Measurements from ENCODE around the gene RNF225. TPM values are rescaled to one million over a fixed set of nuclear protein-coding genes. Genes with fewer than 3 reads are reported as not detected.

RNF225 gene
- total and polyA plus RNA-seq, 2 donors (not counting 3 experiments of a cell fraction or from before 2014, with no cell fraction given) = 0.58 TPM; not detected in 1

DNA sequence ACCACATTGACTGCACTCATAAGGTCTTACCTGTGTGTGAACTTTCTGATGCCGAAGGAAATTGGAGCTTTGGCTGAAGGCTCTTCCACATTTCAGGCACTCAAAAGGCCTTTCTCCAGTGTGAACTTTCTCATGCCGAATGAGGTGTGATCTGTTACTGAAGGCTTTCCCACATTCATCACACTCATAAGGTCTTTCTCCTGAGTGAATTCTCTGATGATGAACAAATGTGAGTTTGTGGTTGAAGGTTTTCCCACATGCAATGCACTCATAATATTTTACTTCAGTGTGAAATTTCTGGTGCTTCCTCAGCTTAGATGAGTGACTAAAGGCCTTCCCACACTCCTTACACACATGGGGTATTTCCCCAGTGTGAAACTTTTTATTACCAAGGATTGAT, 38.8 kb downstream of the RNF225 start:
- CTCF ChIA-PET = no interaction called here
- H3K27me3 ChIP-seq (ENCODE audit: control insufficient read depth in 2 of 2, insufficient read depth in 2 of 2, low read length in 2 of 2) = no peaks in the 10 kb centered on the region

DNA sequence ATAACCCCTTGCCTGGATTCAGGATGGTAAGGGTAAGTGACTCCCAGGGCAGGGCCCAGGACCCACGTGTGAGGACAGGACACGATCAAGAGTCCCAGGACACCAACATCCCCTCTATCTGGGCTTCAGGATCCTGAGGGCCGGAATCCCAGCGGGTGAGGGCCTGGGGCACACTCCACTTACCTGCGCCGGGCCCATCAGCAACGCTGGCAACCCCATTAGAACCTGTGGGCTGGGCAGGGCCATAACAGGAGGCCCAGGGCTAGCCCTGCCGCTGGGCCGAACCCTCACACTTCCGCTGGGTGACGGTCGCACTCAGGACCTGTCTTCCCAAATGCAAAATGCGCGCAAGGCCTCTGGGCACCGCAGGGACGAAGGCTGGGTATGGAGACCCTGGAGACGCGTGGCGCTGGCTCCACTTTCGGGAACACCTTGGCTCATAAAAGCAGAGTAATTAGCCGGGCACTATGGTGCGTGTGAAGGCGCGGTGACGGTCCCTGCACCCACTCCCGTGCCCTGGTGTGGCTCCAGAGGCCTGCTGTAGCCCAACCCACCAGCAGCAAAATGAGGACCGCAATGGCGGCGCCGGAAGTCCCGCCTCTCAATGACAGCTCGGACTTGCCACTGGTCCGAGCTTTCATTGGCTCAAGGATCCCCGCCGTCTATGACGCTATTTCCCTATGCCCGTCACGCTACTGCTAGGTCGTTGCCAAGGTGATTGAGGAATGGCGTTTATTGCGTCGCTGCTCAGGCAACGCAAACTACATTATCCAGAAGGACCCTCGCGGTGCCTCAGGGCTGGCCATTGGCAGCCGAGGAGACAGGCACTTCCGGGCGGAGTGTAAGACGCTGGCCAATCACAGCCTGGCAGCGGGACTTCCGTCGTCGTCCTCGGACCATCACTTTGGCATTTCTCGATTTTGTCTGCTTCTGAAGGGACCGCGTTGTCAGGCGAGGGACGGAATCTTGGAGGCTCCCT, 44.4 kb downstream of the RNF225 start, which contains the start of gene ZNF132:
Gene ZNF132, minus strand, starts transcription at position 578 of the 979 bp plus-strand sequence. Its CDS starts 332 bp downstream, at position 246.
- TF ChIP-seq JUN (IDR thresholded peaks at IDR 0.05; ENCODE audit: borderline replicate concordance, insufficient read depth, insufficient read length, low read depth) (no peak), POLR2A (IDR thresholded peaks at IDR 0.05; ENCODE audit: low read depth, low read length) (peak; percentile 67), MAX (IDR thresholded peaks at IDR 0.05; ENCODE audit: insufficient read depth, insufficient read length) (peak; percentile 41), GATA2 (IDR thresholded peaks at IDR 0.05; ENCODE audit: insufficient read depth, insufficient read length, low read depth, low read length) (no peak), FOS (IDR thresholded peaks at IDR 0.05; ENCODE audit: borderline replicate concordance, insufficient read depth, low read length) (no peak), EZH2 (IDR thresholded peaks at IDR 0.05; ENCODE audit: borderline replicate concordance, low read depth, low read length, severe bottlenecking) (no peak), POLR2AphosphoS5 (IDR thresholded peaks at IDR 0.05; ENCODE audit: insufficient read depth, low read depth, low read length) (peak; percentile 73), CTCF (IDR thresholded peaks at IDR 0.05; ENCODE audit: extremely low read depth in 1 of 2, insufficient read depth in 1 of 2, low read depth in 1 of 2, low read length in 2 of 2) (no peak), MYC (IDR thresholded peaks at IDR 0.05; ENCODE audit: low read depth, low read length) (no peak)
- Histone ChIP-seq H3K79me2 (ENCODE audit: control insufficient read depth, insufficient read depth, low read length) (no peaks in the 10 kb centered on the region), H3K36me3 (ENCODE audit: control insufficient read depth in 2 of 2, extremely low read depth in 1 of 2, insufficient read depth in 2 of 2, low read length in 2 of 2) (peaks cover 5% of the 10 kb centered on the region in 2 experiments), H2AFZ (ENCODE audit: low read depth, low read length) (peak within 1 kb of the TSS; percentile 86), H3K4me3 (replicated peaks in 1 of 3; ENCODE audit: insufficient read depth in 1 of 3, low read depth in 1 of 3, low read length in 3 of 3) (peak within 1 kb of the TSS; percentile 31 to 83 (median 57)), H3K27me3 (ENCODE audit: control insufficient read depth in 2 of 2, insufficient read depth in 2 of 2, low read length in 2 of 2) (peaks cover 0 to 2% of the 10 kb centered on the region in 2 experiments), H3K4me2 (ENCODE audit: insufficient read depth, low read length) (peak within 1 kb of the TSS; percentile 57), H4K20me1 (replicated peaks; ENCODE audit: control insufficient read depth, extremely low read depth, insufficient read depth, low read length) (no peaks in the 10 kb centered on the region), H3K4me1 (ENCODE audit: control insufficient read depth, extremely low read depth, insufficient read depth, low read length) (peaks cover 7% of the 10 kb centered on the region), H3K9ac (replicated peaks; ENCODE audit: extremely low read depth, insufficient read depth, low read length) (peak within 1 kb of the TSS; percentile 65), H3K9me1 (replicated peaks; ENCODE audit: control insufficient read depth, extremely low read depth, insufficient read depth, low read length) (no peaks in the 10 kb centered on the region), H3K9me3 (replicated peaks; ENCODE audit: control insufficient read depth, insufficient read depth, low read length) (peaks cover 4% of the 10 kb centered on the region), H3K27ac (ENCODE audit: insufficient read depth, low read depth, low read length) (peak within 1 kb of the TSS; percentile 48)
- dilution Hi-C loops (cut with MboI; ENCODE audit: extremely low pct_ligation_motif_present, low sequenced_read_pairs) (no loop called here), intact Hi-C loops (cut with micrococcal nuclease) (loop anchor here (1.0 to 2.0 kb wide), 3 partner anchors 11 to 113 kb away; partner anchors contain the start of genes ZNF324B, ZNF584 and ZSCAN22)
- DNase-seq (ENCODE audit: low read depth, low spot score) = peak; percentile 100
- ChIA-PET CTCF (interaction anchor here (1.0 kb wide), 2 partner anchors 9 to 12 kb away, joined by 3 read pairs; partner anchors contain the start of gene ZNF324B), POLR2A (interaction anchor here (1.0 kb wide), 2 partner anchors 31 to 257 kb away, joined by 3 read pairs; partner anchors contain the start of genes ZNF274 and ZNF584)
- TSS peak; percentile 89 for BruUV-seq (replicated peaks)
- peak; percentile 100 for FAIRE-seq

More for the DNA sequence above, 38.8 kb downstream of the RNF225 start:
- POLR2A ChIA-PET = no interaction called here
- H3K4me3 ChIP-seq (replicated peaks in 1 of 3; ENCODE audit: insufficient read depth in 1 of 3, low read depth in 1 of 3, low read length in 3 of 3) = no peak overlapping the region
- H2AFZ ChIP-seq (ENCODE audit: low read depth, low read length) = no peak overlapping the region
- H3K9me3 ChIP-seq (replicated peaks; ENCODE audit: control insufficient read depth, insufficient read depth, low read length) = peaks cover 40% of the 10 kb centered on the region
- H3K36me3 ChIP-seq (ENCODE audit: control insufficient read depth in 2 of 2, extremely low read depth in 1 of 2, insufficient read depth in 2 of 2, low read length in 2 of 2) = peaks cover 11 to 15% of the 10 kb centered on the region in 2 experiments
- H3K4me1 ChIP-seq (ENCODE audit: control insufficient read depth, extremely low read depth, insufficient read depth, low read length) = peaks cover 1% of the 10 kb centered on the region
- no peak overlapping the region for H3K9ac ChIP-seq (replicated peaks; ENCODE audit: extremely low read depth, insufficient read depth, low read length)
- no peak overlapping the region for H3K4me2 ChIP-seq (ENCODE audit: insufficient read depth, low read length)
- no peak for TF ChIP-seq POLR2A (IDR thresholded peaks at IDR 0.05; ENCODE audit: low read depth, low read length)
- TF ChIP-seq JUN (IDR thresholded peaks at IDR 0.05; ENCODE audit: borderline replicate concordance, insufficient read depth, insufficient read length, low read depth) = no peak
- dilution Hi-C loops (cut with MboI; ENCODE audit: extremely low pct_ligation_motif_present, low sequenced_read_pairs) (no loop called here), intact Hi-C loops (cut with micrococcal nuclease) (no loop called here)
- H3K9me1 ChIP-seq (replicated peaks; ENCODE audit: control insufficient read depth, extremely low read depth, insufficient read depth, low read length) = no peaks in the 10 kb centered on the region
- no peak for FAIRE-seq
- no peaks in the 10 kb centered on the region for H3K79me2 ChIP-seq (ENCODE audit: control insufficient read depth, insufficient read depth, low read length)
- DNase-seq (ENCODE audit: low read depth, low spot score) = no peak
- no peaks in the 10 kb centered on the region for H4K20me1 ChIP-seq (replicated peaks; ENCODE audit: control insufficient read depth, extremely low read depth, insufficient read depth, low read length)
- BruUV-seq (replicated peaks) = no TSS peak
- no peak overlapping the region for H3K27ac ChIP-seq (ENCODE audit: insufficient read depth, low read depth, low read length)

All from endothelial cell of umbilical vein (primary cell).